ENCODE results near the gene NPAS2.

GRCh38 chr2:100778637-100779450 lies 41.1 kb upstream of the NPAS2 start:
- TF ChIP-seq CTCF (conservative IDR thresholded peaks at IDR 0.05; ENCODE audit: low read length) = no peak
- no peak for TF ChIP-seq EZH2phosphoT487 (IDR thresholded peaks at IDR 0.05; ENCODE audit: borderline replicate concordance)

Measured in Loucy (cell line).